Hematopoietic multipotent progenitor cell treated with erythropoietin and hydrocortisone succinate and interleukin-3 and kit ligand, for 6 days (in vitro differentiated cells): Measurements from ENCODE around the gene RARA.
"Not testable (repeated sequence)": the region's sequence is repeated elsewhere in the genome, so short reads cannot be mapped to it uniquely, and the experiment has no call there.

Source experiments
- DNase-seq: peaks from one replicate; pipeline ENCODE4 v3.0.0-alpha.2; 2015

RARA gene

GRCh38 chr17:40382251-40382650, 73.3 kb downstream of the RARA start:
- no peak for DNase-seq

GRCh38 chr17:40386555-40386954, 77.6 kb downstream of the RARA start:
- DNase-seq = not testable (repeated sequence)

GRCh38 chr17:40399185-40399584, 90.2 kb downstream of the RARA start:
- DNase-seq = peak; percentile 93

- DNase-seq = no peak
Observed at GRCh38 chr17:40402668-40403067, 93.7 kb downstream of the RARA start.

- DNase-seq = no peak
Observed at GRCh38 chr17:40404003-40404402, 95.0 kb downstream of the RARA start.
